Stromal cell of bone marrow (primary cell): ENCODE measurements around the gene CA9.

Experiments
- DNase-seq: peaks from one replicate; pipeline ENCODE4 v3.0.0-alpha.2; 2012; ENCODE audit warnings: low read depth

Gene CA9

GRCh38 chr9:35651956-35652828 is 21.5 kb upstream of the CA9 start:
- DNase-seq = no peak

- no peak for DNase-seq
Measured at GRCh38 chr9:35652829-35653209, 20.9 kb upstream of the CA9 start.

- no peak for DNase-seq
Measured at GRCh38 chr9:35653611-35654010, 20.1 kb upstream of the CA9 start.

GRCh38 chr9:35656348-35656747 is 17.4 kb upstream of the CA9 start:
- no peak for DNase-seq

GRCh38 chr9:35656831-35657545 is 16.7 kb upstream of the CA9 start:
- DNase-seq = no peak

- peak; percentile 98 for DNase-seq
Measured at GRCh38 chr9:35657546-35658136, 16.1 kb upstream of the CA9 start, which contains the start of gene RMRP. TSS of gene RMRP (minus strand) at chr9:35658019.

GRCh38 chr9:35658137-35658967 is 15.4 kb upstream of the CA9 start, which contains the start of gene CCDC107:
TSS of gene CCDC107 (plus strand) at chr9:35658292. CDS start at chr9:35658380, 88 bp downstream.
- DNase-seq = no peak

GRCh38 chr9:35658968-35659220 is 14.8 kb upstream of the CA9 start:
- DNase-seq = no peak

GRCh38 chr9:35659340-35659739 is 14.4 kb upstream of the CA9 start:
- peak; percentile 56 for DNase-seq

GRCh38 chr9:35660966-35661415 is 12.7 kb upstream of the CA9 start:
- DNase-seq = no peak

- no peak for DNase-seq
Measured at GRCh38 chr9:35661756-35662350, 11.9 kb upstream of the CA9 start.

GRCh38 chr9:35662437-35662836 is 11.3 kb upstream of the CA9 start:
- no peak for DNase-seq

GRCh38 chr9:35664531-35665470 is 8.9 kb upstream of the CA9 start, which contains the start of gene ARHGEF39:
TSS of gene ARHGEF39 (minus strand) at chr9:35665195. CDS start at chr9:35665169, 26 bp downstream.
- peak; percentile 47 for DNase-seq

- no peak for DNase-seq
Measured at GRCh38 chr9:35665471-35665818, 8.3 kb upstream of the CA9 start.

- DNase-seq = no peak
Measured at GRCh38 chr9:35666045-35666444, 7.7 kb upstream of the CA9 start.

- no peak for DNase-seq
Measured at GRCh38 chr9:35666549-35666948, 7.2 kb upstream of the CA9 start.

GRCh38 chr9:35667939-35668338 is 5.8 kb upstream of the CA9 start:
- DNase-seq = no peak

GRCh38 chr9:35669331-35670145 is 4.2 kb upstream of the CA9 start:
- no peak for DNase-seq

- no peak for DNase-seq
Measured at GRCh38 chr9:35674025-35674361, 265 bp downstream of the CA9 start.

GRCh38 chr9:35675204-35675603 is 1.5 kb downstream of the CA9 start:
- no peak for DNase-seq
